Osteocyte (in vitro differentiated cells): Measurements from ENCODE around the gene MYO1D. TPM values are rescaled to one million over a fixed set of nuclear protein-coding genes. Genes with fewer than 3 reads are reported as not detected.
"Not testable (repeated sequence)": the region's sequence is repeated elsewhere in the genome, so short reads cannot be mapped to it uniquely, and the experiment has no call there.

ENCODE experiments used
- DNase-seq: peaks from one replicate; pipeline ENCODE4 v3.0.0; 2021; ENCODE audit warnings: mixed read lengths; ENCODE audit not compliant: unreplicated experiment; ENCODE audit errors: extremely low spot score
- H3K27ac Mint-ChIP-seq: one replicate; pipeline ENCODE4 v1.8.0; 2021; ENCODE audit warnings: mild to moderate bottlenecking, mixed read lengths; ENCODE audit not compliant: unreplicated experiment
- H3K27me3 Mint-ChIP-seq: one replicate; pipeline ENCODE4 v1.8.0; 2021; ENCODE audit warnings: mixed read lengths; ENCODE audit not compliant: unreplicated experiment
- H3K36me3 Mint-ChIP-seq: one replicate; pipeline ENCODE4 v1.8.0; 2021; ENCODE audit warnings: mixed read lengths; ENCODE audit not compliant: unreplicated experiment
- H3K4me1 Mint-ChIP-seq: one replicate; pipeline ENCODE4 v1.8.0; 2021; ENCODE audit warnings: mixed read lengths; ENCODE audit not compliant: unreplicated experiment
- H3K4me3 Mint-ChIP-seq: one replicate; pipeline ENCODE4 v1.8.0; 2021; ENCODE audit warnings: mild to moderate bottlenecking, moderate library complexity, mixed read lengths; ENCODE audit not compliant: unreplicated experiment
- H3K9me3 Mint-ChIP-seq: one replicate; pipeline ENCODE4 v1.8.0; 2021; ENCODE audit warnings: mixed read lengths; ENCODE audit not compliant: unreplicated experiment
- CTCF ChIP-seq: fragments of 200-600 bp; sonication (generic); IDR thresholded peaks from 2 replicates; pipeline ENCODE4 v1.5.0; 2021; ENCODE audit warnings: antibody characterized with exemption, mild to moderate bottlenecking, moderate library complexity
- total RNA-seq: library from RNA; stranded (reverse); gene quantifications from 2 replicates; pipeline ENCODE4 v1.2.1, GENCODE V29; 2021

MYO1D gene
- total RNA-seq, 1 donor from 2014 or later = 19.1 TPM

DNA sequence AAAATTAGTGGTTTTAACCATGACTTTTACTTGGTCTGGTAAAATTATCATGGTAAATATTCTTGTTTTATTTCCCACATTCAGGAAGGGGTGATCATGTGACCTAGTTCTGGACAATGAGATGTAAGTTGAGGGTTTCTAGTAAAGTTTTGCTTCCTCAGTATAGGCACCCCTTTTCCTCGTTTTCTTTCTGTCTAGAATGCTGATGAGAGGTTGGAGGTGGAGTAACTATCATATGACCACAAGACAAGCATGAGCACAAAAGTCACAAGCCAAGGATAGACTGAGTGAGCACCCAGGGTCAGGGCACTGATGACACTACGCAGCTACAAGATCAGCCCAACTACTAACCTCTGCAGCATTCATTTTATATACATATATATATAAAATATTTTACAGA lies 53.9 kb downstream of the MYO1D start:
- no peak for DNase-seq
- H3K27me3 Mint-ChIP-seq = no peaks in the 10 kb centered on the region
- no peak overlapping the region for H3K4me3 Mint-ChIP-seq
- TF ChIP-seq CTCF = no peak
- no peak overlapping the region for H3K27ac Mint-ChIP-seq
- no peaks in the 10 kb centered on the region for H3K36me3 Mint-ChIP-seq
- peaks cover 11% of the 10 kb centered on the region for H3K4me1 Mint-ChIP-seq
- H3K9me3 Mint-ChIP-seq = no peaks in the 10 kb centered on the region

DNA sequence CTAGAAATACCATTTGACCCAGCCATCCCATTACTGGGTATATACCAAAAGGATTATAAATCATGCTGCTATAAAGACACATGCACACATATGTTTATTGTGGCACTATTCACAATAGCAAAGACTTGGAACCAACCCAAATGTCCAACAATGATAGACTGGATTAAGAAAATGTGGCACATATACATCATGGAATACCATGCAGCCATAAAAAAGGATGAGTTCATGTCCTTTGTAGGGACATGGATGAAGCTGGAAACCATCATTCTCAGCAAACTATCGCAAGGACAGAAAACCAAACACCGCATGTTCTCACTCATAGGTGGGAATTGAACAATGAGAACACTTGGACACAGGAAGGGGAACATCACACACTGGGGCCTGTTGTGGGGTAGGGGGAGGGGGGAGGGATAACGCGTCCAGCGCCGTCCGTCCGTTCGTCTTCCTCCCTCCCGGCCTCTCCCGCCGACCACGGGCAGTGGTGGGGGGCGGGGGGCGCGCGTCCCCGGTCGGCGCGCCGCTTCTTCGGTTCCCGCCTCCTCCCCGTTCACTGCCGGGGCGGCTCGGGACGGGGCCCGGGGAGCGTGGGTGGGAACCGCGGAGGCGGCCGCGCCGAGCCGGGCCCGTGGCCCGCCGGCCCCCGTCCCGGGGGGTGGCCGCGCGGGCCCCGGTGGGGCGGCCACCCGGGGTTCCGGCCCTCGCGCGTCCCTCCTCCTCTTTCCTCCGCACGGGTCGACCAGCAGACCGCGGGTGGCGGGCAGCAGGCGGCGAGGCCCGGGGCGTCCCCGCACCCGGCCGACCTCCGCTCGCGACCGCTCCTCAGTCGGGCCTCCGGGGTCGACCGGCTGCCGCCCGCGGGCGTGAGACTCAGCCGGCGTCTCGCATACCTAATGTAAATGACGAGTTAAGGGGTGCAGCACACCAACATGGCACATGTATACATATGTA lies 54.7 kb downstream of the MYO1D start:
- H3K9me3 Mint-ChIP-seq, H3K4me1 Mint-ChIP-seq, H3K27ac Mint-ChIP-seq, H3K36me3 Mint-ChIP-seq, H3K27me3 Mint-ChIP-seq, DNase-seq: not testable (repeated sequence)
- peak overlapping the region; percentile 26 for H3K4me3 Mint-ChIP-seq

DNA sequence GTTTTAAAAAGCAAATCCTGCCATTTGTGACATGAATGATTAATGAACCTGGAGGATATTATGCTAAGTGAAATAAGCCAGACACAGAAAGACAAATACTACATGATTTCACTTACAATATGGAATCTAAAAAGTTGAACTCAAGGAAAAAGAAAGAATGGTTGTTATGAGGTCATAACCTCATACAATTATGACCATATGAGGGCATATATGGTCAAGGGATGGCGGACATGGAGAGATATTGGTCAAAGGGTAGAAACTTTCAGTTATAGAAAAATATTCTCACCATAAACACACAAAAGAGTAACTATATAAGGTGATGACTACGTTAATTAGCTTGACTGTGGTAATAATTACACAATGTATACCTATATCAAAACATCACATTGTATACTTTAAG lies 56.5 kb downstream of the MYO1D start:
- Mint-ChIP-seq H3K27ac (no peak overlapping the region), H3K9me3 (no peaks in the 10 kb centered on the region), H3K36me3 (no peaks in the 10 kb centered on the region), H3K4me1 (peaks cover 6% of the 10 kb centered on the region), H3K4me3 (no peak overlapping the region), H3K27me3 (no peaks in the 10 kb centered on the region)
- TF ChIP-seq CTCF = no peak
- DNase-seq = no peak

DNA sequence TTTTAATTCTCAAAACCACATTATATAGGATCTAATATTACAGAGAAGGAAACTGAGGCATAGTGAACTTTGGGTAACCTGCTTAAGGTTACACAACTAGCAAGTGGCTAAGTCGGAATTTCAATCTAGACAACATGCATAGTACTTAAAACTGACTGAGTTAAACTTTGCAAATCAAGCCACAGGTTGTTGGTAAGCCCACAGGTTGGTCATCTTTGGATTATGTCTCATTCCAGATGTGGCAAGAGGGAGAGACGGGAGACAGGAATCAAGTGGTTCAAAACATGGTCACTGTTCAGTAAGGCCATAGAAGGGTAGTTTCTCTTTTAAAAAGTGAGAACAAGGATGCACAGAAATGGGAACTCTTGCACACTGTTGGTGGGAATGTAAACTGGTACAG lies 57.1 kb downstream of the MYO1D start:
- TF ChIP-seq CTCF = no peak
- H3K4me1 Mint-ChIP-seq = peaks cover 6% of the 10 kb centered on the region
- no peak overlapping the region for H3K4me3 Mint-ChIP-seq
- no peak overlapping the region for H3K27ac Mint-ChIP-seq
- no peaks in the 10 kb centered on the region for H3K27me3 Mint-ChIP-seq
- no peaks in the 10 kb centered on the region for H3K9me3 Mint-ChIP-seq
- no peaks in the 10 kb centered on the region for H3K36me3 Mint-ChIP-seq
- DNase-seq = no peak

DNA sequence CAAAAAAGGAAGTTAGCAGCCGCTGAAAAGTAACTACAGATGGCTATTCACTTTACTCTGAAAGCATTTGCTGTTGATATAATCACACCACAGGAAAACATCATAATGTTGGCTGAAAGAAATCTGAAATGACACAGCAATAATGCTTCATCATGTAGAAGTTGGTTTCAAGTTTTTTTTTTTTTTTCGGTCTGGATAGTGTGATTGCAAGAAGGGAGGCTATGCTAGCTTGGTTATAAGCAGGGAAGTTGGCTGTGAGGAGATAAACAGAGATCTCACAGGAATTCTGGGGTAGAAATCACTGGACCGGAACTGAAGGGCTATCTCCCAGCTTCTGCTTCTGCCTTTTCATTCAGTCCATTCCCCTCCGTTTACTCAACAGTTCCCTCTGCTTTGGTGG lies 57.9 kb downstream of the MYO1D start:
- Mint-ChIP-seq H3K27me3 (no peaks in the 10 kb centered on the region), H3K27ac (no peak overlapping the region), H3K4me3 (no peak overlapping the region), H3K36me3 (no peaks in the 10 kb centered on the region), H3K4me1 (peaks cover 4% of the 10 kb centered on the region), H3K9me3 (no peaks in the 10 kb centered on the region)
- DNase-seq = no peak
- TF ChIP-seq CTCF = no peak
